EH (cell line): ENCODE results near the gene TAS2R1.

Experiments used
- DNase-seq: peaks from one replicate; pipeline ENCODE4 v3.0.0-alpha.2; 2015; ENCODE audit warnings: low read depth

Gene TAS2R1

DNA sequence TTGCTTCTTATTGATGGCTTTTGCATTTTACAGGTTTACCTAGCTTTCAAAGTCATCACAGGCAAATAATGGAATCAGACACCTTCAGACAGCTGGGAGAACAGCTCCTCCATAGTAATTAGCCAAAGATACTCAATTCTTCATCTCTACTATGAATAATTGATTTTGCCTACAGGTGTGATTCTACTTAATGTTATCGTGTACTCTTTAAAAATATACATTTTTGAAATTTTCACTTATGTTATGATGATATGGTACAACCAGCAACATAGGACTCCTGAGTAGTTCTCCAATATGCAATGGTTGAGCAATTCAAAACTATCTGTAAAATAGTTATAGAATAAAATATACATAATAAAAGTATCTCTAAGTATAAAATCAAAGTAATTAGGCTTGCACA, at the start of gene TAS2R1:
TAS2R1 (minus strand) TSS at position 101 of the 400 bp plus-strand sequence. CDS start 319 bp downstream, outside the sequence.
- DNase-seq: no peak

- peak; percentile 74 for DNase-seq
These were observed 40.2 kb upstream of the TAS2R1 start for GRCh38 chr5:9670371-9670770.

DNA sequence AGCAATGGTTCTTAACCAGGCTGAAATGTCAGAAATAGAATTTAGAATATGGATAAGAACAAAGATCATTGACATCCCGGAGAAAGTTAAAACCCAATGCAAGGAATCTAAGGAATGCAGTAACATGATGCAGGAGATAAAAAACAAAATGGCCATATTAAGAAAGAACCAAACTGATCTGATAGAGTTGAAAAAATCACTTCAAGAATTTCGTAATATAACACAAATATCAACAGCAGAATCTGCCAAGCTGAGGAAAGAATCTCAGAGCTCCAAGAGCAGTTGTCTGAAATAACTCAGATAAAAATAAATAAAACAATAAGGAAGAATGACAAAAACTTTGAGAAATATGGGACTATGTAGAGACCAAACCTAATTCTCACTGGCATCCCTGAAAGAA, 37.8 kb upstream of the TAS2R1 start:
- DNase-seq: peak; percentile 47

- DNase-seq: no peak
These were observed 33.7 kb upstream of the TAS2R1 start for GRCh38 chr5:9663891-9664290.

DNA sequence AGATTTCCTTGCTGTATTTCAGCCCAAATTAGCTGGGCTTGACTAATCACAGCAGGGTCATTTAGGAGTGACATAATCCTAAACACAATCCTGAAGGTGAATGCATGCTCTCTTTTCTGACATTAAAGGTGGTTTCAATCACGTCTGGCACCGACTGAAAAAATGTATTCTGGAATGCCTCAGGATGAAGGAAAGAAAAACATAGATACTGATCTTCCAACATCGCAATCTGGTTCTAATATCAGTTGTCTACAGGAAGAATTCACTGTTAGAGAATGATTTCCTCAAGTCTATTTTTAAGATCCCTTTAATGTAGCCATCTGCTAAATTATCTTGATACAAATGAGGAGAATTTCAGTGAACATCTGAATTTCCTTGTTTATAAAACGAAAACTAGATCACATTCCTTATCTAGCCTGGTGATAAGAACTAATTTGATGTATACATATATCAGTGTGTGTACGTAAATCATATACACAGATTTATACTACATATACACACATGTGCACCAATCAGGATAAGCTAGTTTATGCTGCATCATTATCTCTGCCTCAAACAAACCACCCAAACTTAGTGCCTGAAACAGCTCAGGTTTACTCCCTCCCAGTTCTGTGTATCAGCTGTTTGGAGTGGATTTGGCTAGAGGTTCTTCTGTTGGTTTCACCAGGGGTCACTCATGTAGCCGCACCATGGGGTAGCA, 31.3 kb upstream of the TAS2R1 start:
- peak; percentile 77 for DNase-seq

DNA sequence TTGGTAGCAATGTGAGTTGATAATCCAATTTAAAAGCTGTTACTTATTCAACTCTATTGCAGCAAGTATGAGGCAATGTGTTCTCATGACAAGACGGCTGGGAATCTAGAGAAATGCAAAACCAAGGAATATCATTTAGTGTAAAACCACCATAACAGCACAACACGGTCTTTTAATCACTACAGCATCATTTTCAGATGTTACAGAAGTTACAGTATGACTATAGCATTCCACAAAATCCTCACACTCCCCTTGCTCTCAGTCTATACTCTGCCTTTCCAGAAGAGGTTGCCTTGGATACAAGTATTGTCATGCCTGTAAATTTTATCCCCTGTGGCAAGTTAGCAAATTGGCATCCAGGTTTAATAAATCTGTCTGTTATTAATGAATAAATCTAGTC, 28.6 kb upstream of the TAS2R1 start:
- peak; percentile 86 for DNase-seq

DNA sequence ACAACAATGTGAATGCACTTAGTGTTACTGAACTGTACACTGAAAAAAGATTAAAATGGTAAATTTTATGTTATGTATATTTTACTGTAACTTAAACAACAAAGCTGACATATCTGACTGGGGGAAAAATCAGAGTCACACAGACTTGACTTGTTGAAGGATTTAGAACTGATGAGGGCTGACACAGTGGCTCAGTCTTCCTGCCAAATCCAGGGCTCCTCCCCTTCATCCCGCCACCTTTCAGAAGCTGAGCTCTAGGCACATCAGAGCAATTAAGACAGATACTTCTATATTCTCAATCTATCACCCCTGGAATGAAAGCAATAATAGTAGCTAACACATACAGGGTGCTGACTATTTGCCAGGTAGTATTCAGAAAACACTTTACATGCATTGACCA, 27.7 kb upstream of the TAS2R1 start:
- no peak for DNase-seq

GRCh38 chr5:9655641-9656040, 25.5 kb upstream of the TAS2R1 start:
- DNase-seq: peak; percentile 57

DNA sequence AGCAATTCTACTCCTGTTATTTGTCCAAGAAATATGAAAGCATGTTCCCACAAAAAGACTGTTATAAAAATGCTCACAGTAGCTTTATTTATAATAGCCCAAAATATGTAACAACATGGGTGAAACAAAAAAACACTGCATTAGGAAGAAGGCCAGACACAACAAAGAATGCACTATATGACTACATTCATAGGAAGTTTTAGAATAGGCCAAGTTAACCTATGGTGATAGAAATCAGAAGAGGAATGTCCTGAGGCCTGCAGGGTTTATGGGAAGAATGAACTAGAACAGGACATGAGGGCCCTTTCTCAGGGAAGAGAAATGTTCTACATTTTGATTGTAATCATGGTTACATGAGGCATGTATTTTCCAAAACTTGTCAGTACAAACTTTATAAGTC, 24.7 kb upstream of the TAS2R1 start:
- peak; percentile 91 for DNase-seq

DNA sequence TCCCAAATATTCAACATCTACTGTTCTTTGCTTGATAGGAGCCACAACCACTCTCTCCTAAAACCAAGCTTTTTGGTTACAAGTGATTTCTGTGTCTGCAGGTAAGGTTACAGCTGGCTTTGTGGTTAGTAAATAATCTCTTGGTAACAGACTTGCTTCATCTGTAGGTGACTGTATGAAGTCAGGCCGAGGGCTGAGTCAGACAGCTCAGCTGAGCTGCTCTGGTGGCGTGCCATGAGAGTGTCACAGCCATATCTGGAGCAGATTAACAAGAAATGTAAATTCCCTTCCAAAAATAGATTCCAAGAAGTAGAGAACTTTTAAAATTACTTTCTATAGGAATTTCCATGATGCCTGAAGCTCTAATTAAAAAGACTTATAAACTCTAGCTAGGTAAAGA, 23.7 kb upstream of the TAS2R1 start:
- peak; percentile 96 for DNase-seq

- DNase-seq: no peak
These were observed 22.9 kb upstream of the TAS2R1 start for GRCh38 chr5:9653061-9653460.

- no peak for DNase-seq
These were observed 22.1 kb upstream of the TAS2R1 start for GRCh38 chr5:9652295-9652694.

DNA sequence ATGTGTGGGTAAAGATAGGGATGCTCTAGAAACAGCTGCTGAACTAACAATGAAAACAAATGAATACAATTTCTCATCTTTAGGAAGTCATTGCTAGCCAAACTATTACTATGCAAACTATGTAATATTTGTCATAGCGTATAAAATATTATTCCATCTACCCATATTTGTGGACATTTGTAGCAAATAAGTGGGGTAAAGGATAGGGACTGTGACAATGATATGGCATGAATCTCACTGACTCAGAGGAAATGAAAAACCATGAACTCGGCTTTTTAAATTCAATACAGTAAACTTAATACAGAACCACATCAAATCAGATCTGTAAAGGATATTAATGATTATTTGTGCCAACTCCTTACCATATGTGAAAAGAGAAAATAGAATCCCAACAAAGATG, 16.7 kb upstream of the TAS2R1 start:
- DNase-seq: no peak

DNA sequence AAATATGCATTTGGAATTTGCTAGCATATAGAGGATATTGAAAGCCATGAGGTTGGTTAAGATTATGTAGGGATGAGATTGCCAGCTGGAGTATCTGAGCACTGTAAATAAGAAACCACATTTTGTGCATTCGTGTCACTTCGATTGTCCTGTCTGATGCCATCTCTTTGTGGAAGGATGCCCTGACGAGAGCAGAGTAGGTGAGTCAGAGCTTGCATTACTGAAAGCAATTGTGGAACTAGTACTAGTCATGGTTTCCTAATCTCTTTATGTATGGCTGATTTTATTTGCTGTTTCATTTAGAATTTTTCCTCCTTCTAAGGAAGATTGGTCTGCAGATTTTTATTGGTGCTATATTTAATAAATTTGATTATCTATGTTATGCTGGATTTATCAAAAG, 14.5 kb upstream of the TAS2R1 start:
- peak; percentile 46 for DNase-seq

DNA sequence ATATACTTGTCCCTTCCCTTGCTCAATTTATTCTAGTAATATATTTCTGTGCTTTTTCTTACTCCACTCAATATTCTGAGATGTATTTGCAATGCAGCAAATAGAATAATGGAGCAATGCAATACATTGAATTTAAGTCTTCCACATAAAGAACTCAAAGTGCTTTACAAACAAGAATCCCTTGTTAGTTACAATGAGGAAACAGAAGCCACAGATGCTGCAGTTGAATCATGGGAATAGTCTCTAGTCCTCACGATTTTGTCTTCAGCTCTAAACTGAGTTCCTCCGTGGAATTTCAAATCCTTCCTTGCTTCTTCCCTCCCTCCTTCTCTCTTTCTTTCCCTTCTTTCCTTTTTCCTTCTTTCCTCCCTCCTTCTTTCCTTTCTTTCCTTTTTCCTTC, 12.5 kb upstream of the TAS2R1 start:
- DNase-seq: no peak

DNA sequence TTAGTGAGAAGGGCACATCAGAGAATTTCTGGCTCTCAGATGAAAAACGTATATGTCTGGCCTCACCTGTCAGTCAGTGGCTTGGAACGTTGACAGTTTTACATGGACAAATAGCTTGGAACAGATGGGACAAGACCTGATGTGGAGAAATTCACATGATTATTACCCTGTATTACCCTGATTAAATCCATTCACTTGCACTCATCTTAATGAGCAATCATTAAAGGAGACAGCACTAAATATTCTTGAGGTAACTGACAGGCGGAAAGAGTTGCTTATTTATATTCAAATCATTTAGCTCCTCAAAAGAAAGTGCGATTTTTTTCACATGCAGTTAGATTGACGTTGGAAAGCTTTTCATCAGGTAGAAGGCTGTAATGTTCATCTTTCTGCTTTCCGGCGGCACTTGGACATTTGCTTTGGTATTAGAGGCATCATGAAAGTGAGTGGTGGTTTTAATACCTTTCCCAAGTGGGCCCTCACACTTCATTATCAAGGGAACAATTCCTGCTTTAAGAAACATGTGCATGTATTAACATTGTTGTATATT, 11.7 kb upstream of the TAS2R1 start:
- no peak for DNase-seq

GRCh38 chr5:9632495-9632894, 2.3 kb upstream of the TAS2R1 start:
- no peak for DNase-seq

- DNase-seq: no peak
These were observed 2.6 kb downstream of the TAS2R1 start for GRCh38 chr5:9627541-9627940.

- DNase-seq: no peak
These were observed 3.2 kb downstream of the TAS2R1 start for GRCh38 chr5:9626955-9627354.

DNA sequence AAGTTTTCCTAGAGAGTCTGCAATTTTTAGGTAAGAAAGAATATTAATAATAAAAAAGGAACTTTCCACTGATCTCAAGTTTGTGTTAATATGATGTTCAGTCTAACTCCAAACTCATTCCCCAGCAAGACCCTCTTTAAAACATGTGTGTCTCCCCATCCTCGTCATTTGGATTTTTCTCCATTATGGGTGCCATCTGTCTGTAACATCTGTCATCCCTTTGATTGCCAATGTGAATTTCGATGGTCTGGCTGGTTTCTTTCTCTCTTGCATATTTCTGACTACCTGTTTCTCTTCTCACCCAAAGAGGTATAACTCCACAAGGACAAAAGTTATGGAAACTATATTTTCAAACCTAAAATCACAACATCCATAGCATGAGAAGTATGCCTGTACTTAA, 4.4 kb downstream of the TAS2R1 start:
- no peak for DNase-seq

GRCh38 chr5:9625286-9625685, 4.9 kb downstream of the TAS2R1 start:
- DNase-seq: no peak

- DNase-seq: peak; percentile 36
These were observed 5.8 kb downstream of the TAS2R1 start for GRCh38 chr5:9624196-9624947.

- no peak for DNase-seq
These were observed 6.5 kb downstream of the TAS2R1 start for GRCh38 chr5:9623661-9624060.
